ENCODE results near the gene LHX4. TPM values are rescaled to one million over a fixed set of nuclear protein-coding genes. Genes with fewer than 3 reads are reported as not detected.

The LHX4 gene
- total and polyA plus RNA-seq, 10 of the 15 experiments (the other 5 are each of a cell fraction or from before 2014, with no cell fraction given), result 0.05 to 0.80 (median 0.32) TPM; not detected in 6

DNA sequence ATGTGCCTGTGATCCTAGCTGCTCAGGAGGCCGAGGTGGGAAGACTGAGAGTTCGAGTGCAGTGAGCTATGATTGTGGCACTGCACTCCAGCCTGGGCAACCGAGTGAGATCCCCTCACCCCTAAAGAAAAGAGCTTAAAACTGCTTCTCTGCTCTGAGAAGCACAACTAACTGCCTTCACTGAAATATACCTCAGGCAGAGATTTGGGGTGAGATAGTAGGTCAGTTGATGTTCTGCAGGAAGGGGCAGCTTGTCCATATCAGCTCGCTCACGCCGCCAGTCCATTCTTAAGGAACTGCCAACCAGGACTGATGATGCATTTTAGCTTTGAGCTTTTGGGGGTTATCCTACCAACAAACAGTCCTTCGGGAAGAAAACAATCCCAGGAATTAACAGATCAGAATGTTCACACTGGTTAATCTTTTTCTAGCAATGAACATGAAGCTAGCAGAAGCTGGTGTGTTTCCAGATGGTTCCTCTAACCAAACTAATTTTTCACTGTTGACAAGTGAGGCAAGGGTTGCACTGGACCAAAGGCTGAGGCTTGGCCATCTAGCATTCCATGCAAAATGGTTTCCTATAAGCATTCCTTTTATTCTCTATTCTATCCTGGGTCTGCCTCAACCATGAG lies 31.6 kb downstream of the LHX4 start:
- H3K36me3 ChIP-seq (ENCODE audit: control insufficient read depth in 2 of 2, insufficient read depth in 2 of 2, low read length in 1 of 2), result no peaks in the 10 kb centered on the region
- no peaks in the 10 kb centered on the region for H3K79me2 ChIP-seq (ENCODE audit: control insufficient read depth, insufficient read depth, low read length)
- H3K9ac ChIP-seq (ENCODE audit: control insufficient read depth, insufficient read depth, low read length), result no peak overlapping the region
- no peak overlapping the region for H2AFZ ChIP-seq (ENCODE audit: control insufficient read depth, low read depth, low read length)
- in situ Hi-C loops (cut with MboI), result no loop called here
- H4K20me1 ChIP-seq (ENCODE audit: control insufficient read depth, insufficient read depth), result no peaks in the 10 kb centered on the region
- no peak overlapping the region for H3K4me2 ChIP-seq (ENCODE audit: control insufficient read depth, insufficient read depth)
- FAIRE-seq, result no peak
- ChIA-PET SMC1A (ENCODE audit: uncharacterized antibody, unreplicated experiment) (interaction anchor here (0.6 to 1.4 kb wide), 6 partner anchors 8 to 233 kb away, joined by 3 to 4 read pairs (median 3); no protein-coding TSS in a partner anchor), RAD21 (ENCODE audit: unreplicated experiment) (no interaction called here), POLR2A (no interaction called here), CTCF (interaction anchor here (1.0 to 2.5 kb wide), 6 partner anchors 9 to 220 kb away, joined by 3 to 13 read pairs (median 6); no protein-coding TSS in a partner anchor)
- 43% methylated on average over 7 of the region's 7 CpGs for WGBS (ENCODE audit: insufficient coverage, insufficient replicate concordance, low lambda C conversion rate, missing lambda C conversion rate)
- TF ChIP-seq ETV6 (conservative IDR thresholded peaks at IDR 0.05 in 1 of 2, IDR thresholded peaks at IDR 0.05 in 1 of 2; ENCODE audit: borderline replicate concordance in 1 of 2, low read depth in 1 of 2) (no peak), NFYB (IDR thresholded peaks at IDR 0.05; ENCODE audit: insufficient read depth, low read depth, low read length) (no peak), GATAD2B (conservative IDR thresholded peaks at IDR 0.05; ENCODE audit: low read depth) (no peak), LARP7 (IDR thresholded peaks at IDR 0.05) (no peak), NFXL1 (IDR thresholded peaks at IDR 0.05; ENCODE audit: borderline replicate concordance) (no peak), ASH2L (IDR thresholded peaks at IDR 0.05; ENCODE audit: borderline replicate concordance, low read depth) (no peak), NR2F1 (conservative IDR thresholded peaks at IDR 0.05) (no peak), ZBTB4 (CRISPR knock-in tag; IDR thresholded peaks at IDR 0.05) (no peak), ZNF384 (IDR thresholded peaks at IDR 0.05; ENCODE audit: borderline replicate concordance, low read depth, low read length) (no peak), SP1 (IDR thresholded peaks at IDR 0.05; ENCODE audit: low read depth, low read length) (no peak), SREBF2 (IDR thresholded peaks at IDR 0.05; ENCODE audit: low read length) (no peak), MTA2 (IDR thresholded peaks at IDR 0.05; ENCODE audit: low read depth) (no peak), IRF4 (IDR thresholded peaks at IDR 0.05; ENCODE audit: low read depth, low read length) (no peak), SIX5 (IDR thresholded peaks at IDR 0.05; ENCODE audit: low read depth, low read length, severe bottlenecking) (no peak)
- TF ChIP-seq, protein P1, sequence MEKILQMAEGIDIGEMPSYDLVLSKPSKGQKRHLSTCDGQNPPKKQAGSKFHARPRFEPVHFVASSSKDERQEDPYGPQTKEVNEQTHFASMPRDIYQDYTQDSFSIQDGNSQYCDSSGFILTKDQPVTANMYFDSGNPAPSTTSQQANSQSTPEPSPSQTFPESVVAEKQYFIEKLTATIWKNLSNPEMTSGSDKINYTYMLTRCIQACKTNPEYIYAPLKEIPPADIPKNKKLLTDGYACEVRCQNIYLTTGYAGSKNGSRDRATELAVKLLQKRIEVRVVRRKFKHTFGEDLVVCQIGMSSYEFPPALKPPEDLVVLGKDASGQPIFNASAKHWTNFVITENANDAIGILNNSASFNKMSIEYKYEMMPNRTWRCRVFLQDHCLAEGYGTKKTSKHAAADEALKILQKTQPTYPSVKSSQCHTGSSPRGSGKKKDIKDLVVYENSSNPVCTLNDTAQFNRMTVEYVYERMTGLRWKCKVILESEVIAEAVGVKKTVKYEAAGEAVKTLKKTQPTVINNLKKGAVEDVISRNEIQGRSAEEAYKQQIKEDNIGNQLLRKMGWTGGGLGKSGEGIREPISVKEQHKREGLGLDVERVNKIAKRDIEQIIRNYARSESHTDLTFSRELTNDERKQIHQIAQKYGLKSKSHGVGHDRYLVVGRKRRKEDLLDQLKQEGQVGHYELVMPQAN (conservative IDR thresholded peaks at IDR 0.05), result no peak
- TF ChIP-seq, protein P2, sequence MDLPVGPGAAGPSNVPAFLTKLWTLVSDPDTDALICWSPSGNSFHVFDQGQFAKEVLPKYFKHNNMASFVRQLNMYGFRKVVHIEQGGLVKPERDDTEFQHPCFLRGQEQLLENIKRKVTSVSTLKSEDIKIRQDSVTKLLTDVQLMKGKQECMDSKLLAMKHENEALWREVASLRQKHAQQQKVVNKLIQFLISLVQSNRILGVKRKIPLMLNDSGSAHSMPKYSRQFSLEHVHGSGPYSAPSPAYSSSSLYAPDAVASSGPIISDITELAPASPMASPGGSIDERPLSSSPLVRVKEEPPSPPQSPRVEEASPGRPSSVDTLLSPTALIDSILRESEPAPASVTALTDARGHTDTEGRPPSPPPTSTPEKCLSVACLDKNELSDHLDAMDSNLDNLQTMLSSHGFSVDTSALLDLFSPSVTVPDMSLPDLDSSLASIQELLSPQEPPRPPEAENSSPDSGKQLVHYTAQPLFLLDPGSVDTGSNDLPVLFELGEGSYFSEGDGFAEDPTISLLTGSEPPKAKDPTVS (IDR thresholded peaks at IDR 0.05; ENCODE audit: low read depth, low read length), result no peak
- ATAC-seq, result no peak
- no peak overlapping the region for H3K4me3 ChIP-seq
- no peaks in the 10 kb centered on the region for H3K9me3 ChIP-seq (replicated peaks; ENCODE audit: control insufficient read depth, insufficient read depth, low read length)
- intact Hi-C loops (cut with micrococcal nuclease; ENCODE audit: unreplicated experiment), result no loop called here
- no peak for DNase-seq (ENCODE audit: low read depth, low spot score)
- BruUV-seq (replicated peaks), result no TSS peak
- H3K27me3 ChIP-seq (replicated peaks in 1 of 2; ENCODE audit: control insufficient read depth in 2 of 2, insufficient read depth in 2 of 2, low read length in 1 of 2), result no peaks in the 10 kb centered on the region
- H3K4me1 ChIP-seq (ENCODE audit: control insufficient read depth, insufficient read depth, low read length), result no peaks in the 10 kb centered on the region
- H3K27ac ChIP-seq (ENCODE audit: control insufficient read depth, insufficient read depth), result no peak overlapping the region
